HuH-7.5 (cell line): ENCODE results near the gene NDUFV3.
"Not testable (repeated sequence)": the region's sequence is repeated elsewhere in the genome, so short reads cannot be mapped to it uniquely, and the experiment has no call there.

Experiments used
- DNase-seq: peaks from one replicate; pipeline ENCODE4 v3.0.0; 2011; ENCODE audit warnings: low spot score

NDUFV3 gene

GRCh38 chr21:42937034-42937940, 44.2 kb downstream of the NDUFV3 start:
- DNase-seq = not testable (repeated sequence)

- DNase-seq = no peak
These were observed 45.0 kb downstream of the NDUFV3 start for GRCh38 chr21:42937960-42938605.

GRCh38 chr21:42938606-42938995, 45.5 kb downstream of the NDUFV3 start:
- not testable (repeated sequence) for DNase-seq

GRCh38 chr21:42939582-42940413, 46.7 kb downstream of the NDUFV3 start:
- no peak for DNase-seq

- no peak for DNase-seq
These were observed 48.6 kb downstream of the NDUFV3 start for GRCh38 chr21:42941696-42942085.

- no peak for DNase-seq
These were observed 49.1 kb downstream of the NDUFV3 start for GRCh38 chr21:42942244-42942643.

- DNase-seq = not testable (repeated sequence)
These were observed 56.1 kb downstream of the NDUFV3 start for GRCh38 chr21:42949094-42949755.

- not testable (repeated sequence) for DNase-seq
These were observed 58.1 kb downstream of the NDUFV3 start for GRCh38 chr21:42951193-42951592.

GRCh38 chr21:42956824-42957630, 63.9 kb downstream of the NDUFV3 start:
- DNase-seq = no peak

GRCh38 chr21:42958122-42958521, 65.0 kb downstream of the NDUFV3 start:
- DNase-seq = not testable (repeated sequence)

- DNase-seq = no peak
These were observed 66.6 kb downstream of the NDUFV3 start for GRCh38 chr21:42959728-42960127.

GRCh38 chr21:42962380-42963007, 69.4 kb downstream of the NDUFV3 start:
- no peak for DNase-seq
